Calu3 (cell line): Measurements from ENCODE around the gene C4orf33. TPM values are rescaled to one million over a fixed set of nuclear protein-coding genes. Genes with fewer than 3 reads are reported as not detected.

Source experiments
- BruUV-seq: library from RNA; stranded (reverse); fragments of 400-500 nt; replicated peaks from 2 replicates; lab custom pipeline; 2021; lab: Mats Ljungman, UMichigan
- CTCF ChIA-PET: fragments of 300-600 bp; sonication (Branson Sonifier 250); formaldehyde crosslinking; loops from one replicate; lab custom pipeline; 2022; ENCODE audit warnings: antibody characterized with exemption; lab: Charles Lee
- DNase-seq: peaks from one replicate; pipeline ENCODE4 v3.0.0; 2022
- H3K27ac Mint-ChIP-seq: one replicate; pipeline ENCODE4 v1.8.0; 2022; ENCODE audit warnings: mixed read lengths; ENCODE audit not compliant: unreplicated experiment
- H3K27me3 Mint-ChIP-seq: one replicate; pipeline ENCODE4 v1.8.0; 2022; ENCODE audit warnings: mixed read lengths; ENCODE audit not compliant: unreplicated experiment
- H3K36me3 Mint-ChIP-seq: one replicate; pipeline ENCODE4 v1.8.0; 2022; ENCODE audit warnings: mild to moderate bottlenecking, moderate library complexity, mixed read lengths; ENCODE audit not compliant: insufficient read depth, unreplicated experiment
- H3K4me1 Mint-ChIP-seq: one replicate; pipeline ENCODE4 v1.8.0; 2022; ENCODE audit warnings: mild to moderate bottlenecking, low read depth, mixed read lengths; ENCODE audit not compliant: unreplicated experiment
- H3K4me3 Mint-ChIP-seq: one replicate; pipeline ENCODE4 v1.8.0; 2022; ENCODE audit warnings: mild to moderate bottlenecking, low read depth, moderate library complexity, mixed read lengths; ENCODE audit not compliant: unreplicated experiment
- H3K9me3 Mint-ChIP-seq: one replicate; pipeline ENCODE4 v1.8.0; 2022; ENCODE audit warnings: low read depth, mixed read lengths; ENCODE audit not compliant: unreplicated experiment
- intact Hi-C: fragments of 100-400 bp; cut with micrococcal nuclease; formaldehyde crosslinking; loops from one replicate; pipeline ENCODE4 v1.10.0; 2022; ENCODE audit not compliant: unreplicated experiment
- total RNA-seq: library from RNA; stranded (reverse); gene quantifications from 2 replicates; pipeline ENCODE4 v1.2.3, GENCODE V29; 2022
- TF ChIP-seq, protein P1 (sequence below): fragments of 200-600 bp; IDR thresholded peaks from one replicate; pipeline ENCODE4 v1.8.0; 2022; ENCODE audit warnings: antibody characterized with exemption; ENCODE audit not compliant: unreplicated experiment

C4orf33 gene
- total RNA-seq, 1 experiment from 2014 or later = 6.4 TPM

DNA sequence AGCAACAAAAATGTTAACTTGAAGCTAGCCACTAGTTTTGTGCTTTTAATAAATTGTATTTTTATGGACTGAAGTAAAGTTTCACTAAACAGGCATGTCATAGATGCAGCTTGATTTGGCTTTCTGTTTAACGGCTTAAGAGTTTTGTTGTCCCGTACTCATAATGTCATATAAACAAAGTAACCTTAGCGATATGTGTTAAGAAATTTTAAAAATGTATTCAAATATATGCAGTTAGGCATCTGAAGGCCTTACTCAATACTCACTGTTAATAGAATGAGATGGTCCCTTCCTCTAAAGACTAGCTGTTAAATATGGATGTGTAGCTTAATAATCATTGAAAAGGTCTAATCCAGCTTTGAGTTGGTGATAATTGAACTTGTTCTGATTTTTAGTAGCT, 1.6 kb upstream of the C4orf33 start:
- Mint-ChIP-seq H3K27me3 (no peaks in the 10 kb centered on the region), H3K36me3 (peaks cover 6% of the 10 kb centered on the region), H3K9me3 (no peaks in the 10 kb centered on the region), H3K27ac (no peak overlapping the region), H3K4me3 (no peak overlapping the region), H3K4me1 (peaks cover 3% of the 10 kb centered on the region)
- intact Hi-C loops = loop anchor here (5.0 kb wide), 1 partner anchor 282 kb away; no protein-coding TSS in a partner anchor
- TF ChIP-seq, protein P1, sequence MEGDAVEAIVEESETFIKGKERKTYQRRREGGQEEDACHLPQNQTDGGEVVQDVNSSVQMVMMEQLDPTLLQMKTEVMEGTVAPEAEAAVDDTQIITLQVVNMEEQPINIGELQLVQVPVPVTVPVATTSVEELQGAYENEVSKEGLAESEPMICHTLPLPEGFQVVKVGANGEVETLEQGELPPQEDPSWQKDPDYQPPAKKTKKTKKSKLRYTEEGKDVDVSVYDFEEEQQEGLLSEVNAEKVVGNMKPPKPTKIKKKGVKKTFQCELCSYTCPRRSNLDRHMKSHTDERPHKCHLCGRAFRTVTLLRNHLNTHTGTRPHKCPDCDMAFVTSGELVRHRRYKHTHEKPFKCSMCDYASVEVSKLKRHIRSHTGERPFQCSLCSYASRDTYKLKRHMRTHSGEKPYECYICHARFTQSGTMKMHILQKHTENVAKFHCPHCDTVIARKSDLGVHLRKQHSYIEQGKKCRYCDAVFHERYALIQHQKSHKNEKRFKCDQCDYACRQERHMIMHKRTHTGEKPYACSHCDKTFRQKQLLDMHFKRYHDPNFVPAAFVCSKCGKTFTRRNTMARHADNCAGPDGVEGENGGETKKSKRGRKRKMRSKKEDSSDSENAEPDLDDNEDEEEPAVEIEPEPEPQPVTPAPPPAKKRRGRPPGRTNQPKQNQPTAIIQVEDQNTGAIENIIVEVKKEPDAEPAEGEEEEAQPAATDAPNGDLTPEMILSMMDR = no peak
- CTCF ChIA-PET = no interaction called here
- DNase-seq = no peak
- no TSS peak for BruUV-seq

DNA sequence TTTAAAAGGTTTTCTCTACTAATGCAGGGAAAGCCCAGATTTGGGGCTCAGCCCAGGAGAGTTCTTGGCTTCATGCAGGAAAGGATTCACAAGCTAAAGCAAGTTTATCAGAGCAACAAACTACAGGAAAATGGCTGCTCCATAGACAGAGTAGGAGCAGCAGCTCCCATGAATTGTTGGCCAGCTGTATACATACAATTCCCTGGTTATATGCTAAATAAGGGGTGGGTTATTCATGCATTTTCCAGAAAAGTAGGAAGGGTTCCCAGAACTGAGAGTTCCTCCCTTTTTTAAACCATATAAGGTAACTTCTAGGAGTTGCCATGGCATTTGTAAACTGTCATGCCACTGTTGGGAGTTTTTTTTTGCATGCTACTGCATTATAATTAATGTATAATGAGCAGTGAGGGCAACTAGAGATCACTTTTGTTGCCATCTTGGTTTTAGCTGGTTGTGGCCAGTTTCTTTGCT, 2.6 kb downstream of the C4orf33 start:
- no peaks in the 10 kb centered on the region for H3K9me3 Mint-ChIP-seq
- TF ChIP-seq, protein P1 = no peak
- CTCF ChIA-PET = no interaction called here
- intact Hi-C loops = no loop called here
- no peaks in the 10 kb centered on the region for H3K4me1 Mint-ChIP-seq
- no peak overlapping the region for H3K27ac Mint-ChIP-seq
- no TSS peak for BruUV-seq
- H3K27me3 Mint-ChIP-seq = no peaks in the 10 kb centered on the region
- H3K4me3 Mint-ChIP-seq = no peak overlapping the region
- peaks cover 6% of the 10 kb centered on the region for H3K36me3 Mint-ChIP-seq
- DNase-seq = no peak

DNA sequence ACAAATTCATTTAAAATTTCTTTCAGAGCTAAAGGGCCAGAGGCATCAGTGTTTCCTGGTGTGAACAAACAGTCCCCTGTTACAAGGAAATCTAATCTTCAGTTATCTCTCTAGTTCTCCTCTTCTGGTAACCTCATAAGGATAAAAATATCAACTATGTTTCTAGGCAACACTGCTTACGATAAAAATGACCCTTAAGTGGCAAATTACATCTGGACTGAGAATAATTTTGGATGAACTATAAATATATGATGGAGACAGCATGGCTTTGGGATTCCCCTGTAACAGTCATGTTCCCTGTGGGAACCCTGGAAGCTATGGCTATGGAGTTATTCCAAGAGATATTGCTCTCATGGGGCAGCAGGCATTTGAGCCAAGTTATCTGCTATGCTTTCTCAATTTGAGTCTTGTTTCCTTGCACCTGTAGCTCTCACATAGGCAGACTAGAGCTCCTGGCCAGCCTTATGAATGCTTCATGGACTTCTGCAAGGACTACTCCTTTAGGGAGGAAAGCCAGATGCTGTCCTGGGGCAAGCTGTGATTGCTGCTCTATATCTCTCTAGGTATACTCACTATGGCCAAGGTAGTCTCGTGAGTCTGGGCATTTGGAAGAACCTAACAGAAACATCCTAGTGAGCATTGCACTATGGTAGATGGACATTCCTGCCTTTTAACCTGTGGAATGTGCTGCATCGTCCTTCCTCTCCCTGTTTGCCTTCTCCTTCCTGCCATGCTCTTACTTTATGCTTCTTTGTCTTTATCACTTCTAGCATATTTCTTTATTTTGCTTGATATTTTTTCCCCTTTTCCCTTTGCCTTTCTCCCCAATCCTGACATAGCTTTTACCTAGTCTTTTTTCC, 14.2 kb downstream of the C4orf33 start:
- Mint-ChIP-seq H3K4me3 (no peak overlapping the region), H3K4me1 (no peaks in the 10 kb centered on the region), H3K9me3 (no peaks in the 10 kb centered on the region), H3K27ac (no peak overlapping the region), H3K36me3 (no peaks in the 10 kb centered on the region), H3K27me3 (no peaks in the 10 kb centered on the region)
- no peak for DNase-seq
- BruUV-seq = no TSS peak
- CTCF ChIA-PET = interaction anchor here (0.6 kb wide), 1 partner anchor 367 kb away, joined by 3 read pairs; no protein-coding TSS in a partner anchor
- TF ChIP-seq, protein P1 = no peak
- intact Hi-C loops = no loop called here

DNA sequence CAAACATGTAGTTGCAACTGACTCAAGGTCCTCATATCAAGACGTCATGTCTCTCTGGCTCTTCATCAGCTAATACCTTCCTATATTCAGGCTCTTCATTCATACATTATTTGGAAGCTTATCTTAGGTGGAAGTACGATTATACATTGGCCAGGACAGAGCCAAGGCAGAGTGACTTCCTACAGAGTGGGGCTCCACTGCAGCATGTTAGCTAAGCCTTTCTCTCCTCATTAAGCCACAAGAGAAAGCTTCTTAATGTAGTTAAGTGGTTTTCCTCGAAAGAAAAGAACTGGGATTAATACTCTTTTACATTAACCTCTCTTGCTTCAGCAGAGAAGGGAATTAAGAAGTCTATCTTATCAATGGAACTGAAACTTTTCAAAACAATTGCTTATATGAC, 15.0 kb downstream of the C4orf33 start:
- no peaks in the 10 kb centered on the region for H3K4me1 Mint-ChIP-seq
- no peak for DNase-seq
- BruUV-seq = no TSS peak
- CTCF ChIA-PET = no interaction called here
- H3K36me3 Mint-ChIP-seq = no peaks in the 10 kb centered on the region
- TF ChIP-seq, protein P1 = no peak
- no peak overlapping the region for H3K4me3 Mint-ChIP-seq
- no peak overlapping the region for H3K27ac Mint-ChIP-seq
- H3K27me3 Mint-ChIP-seq = no peaks in the 10 kb centered on the region
- intact Hi-C loops = no loop called here
- H3K9me3 Mint-ChIP-seq = no peaks in the 10 kb centered on the region
